GM19468 (cell line): ENCODE results near the gene RAB36.

Experiments used
- ATAC-seq: cut with Tn5 transposase; IDR thresholded peaks from one replicate; pipeline ENCODE4 v1.9.1; 2021; ENCODE audit warnings: mild to moderate bottlenecking, moderate library complexity, moderate number of reproducible peaks; ENCODE audit not compliant: unreplicated experiment; ENCODE audit errors: extremely low read depth

The RAB36 gene

GRCh38 chr22:23178512-23179254 lies 33.4 kb downstream of the RAB36 start:
- ATAC-seq, result no peak

GRCh38 chr22:23179381-23180299 lies 34.4 kb downstream of the RAB36 start:
- ATAC-seq, result no peak

GRCh38 chr22:23180301-23180892 lies 35.1 kb downstream of the RAB36 start, which contains the start of gene BCR:
TSS of gene BCR (plus strand) at chr22:23180509. CDS start at chr22:23180961, 452 bp downstream.
- ATAC-seq, result no peak

DNA sequence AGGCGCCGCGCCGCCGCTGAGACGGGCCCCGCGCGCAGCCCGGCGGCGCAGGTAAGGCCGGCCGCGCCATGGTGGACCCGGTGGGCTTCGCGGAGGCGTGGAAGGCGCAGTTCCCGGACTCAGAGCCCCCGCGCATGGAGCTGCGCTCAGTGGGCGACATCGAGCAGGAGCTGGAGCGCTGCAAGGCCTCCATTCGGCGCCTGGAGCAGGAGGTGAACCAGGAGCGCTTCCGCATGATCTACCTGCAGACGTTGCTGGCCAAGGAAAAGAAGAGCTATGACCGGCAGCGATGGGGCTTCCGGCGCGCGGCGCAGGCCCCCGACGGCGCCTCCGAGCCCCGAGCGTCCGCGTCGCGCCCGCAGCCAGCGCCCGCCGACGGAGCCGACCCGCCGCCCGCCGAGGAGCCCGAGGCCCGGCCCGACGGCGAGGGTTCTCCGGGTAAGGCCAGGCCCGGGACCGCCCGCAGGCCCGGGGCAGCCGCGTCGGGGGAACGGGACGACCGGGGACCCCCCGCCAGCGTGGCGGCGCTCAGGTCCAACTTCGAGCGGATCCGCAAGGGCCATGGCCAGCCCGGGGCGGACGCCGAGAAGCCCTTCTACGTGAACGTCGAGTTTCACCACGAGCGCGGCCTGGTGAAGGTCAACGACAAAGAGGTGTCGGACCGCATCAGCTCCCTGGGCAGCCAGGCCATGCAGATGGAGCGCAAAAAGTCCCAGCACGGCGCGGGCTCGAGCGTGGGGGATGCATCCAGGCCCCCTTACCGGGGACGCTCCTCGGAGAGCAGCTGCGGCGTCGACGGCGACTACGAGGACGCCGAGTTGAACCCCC lies 35.8 kb downstream of the RAB36 start:
- no peak for ATAC-seq

DNA sequence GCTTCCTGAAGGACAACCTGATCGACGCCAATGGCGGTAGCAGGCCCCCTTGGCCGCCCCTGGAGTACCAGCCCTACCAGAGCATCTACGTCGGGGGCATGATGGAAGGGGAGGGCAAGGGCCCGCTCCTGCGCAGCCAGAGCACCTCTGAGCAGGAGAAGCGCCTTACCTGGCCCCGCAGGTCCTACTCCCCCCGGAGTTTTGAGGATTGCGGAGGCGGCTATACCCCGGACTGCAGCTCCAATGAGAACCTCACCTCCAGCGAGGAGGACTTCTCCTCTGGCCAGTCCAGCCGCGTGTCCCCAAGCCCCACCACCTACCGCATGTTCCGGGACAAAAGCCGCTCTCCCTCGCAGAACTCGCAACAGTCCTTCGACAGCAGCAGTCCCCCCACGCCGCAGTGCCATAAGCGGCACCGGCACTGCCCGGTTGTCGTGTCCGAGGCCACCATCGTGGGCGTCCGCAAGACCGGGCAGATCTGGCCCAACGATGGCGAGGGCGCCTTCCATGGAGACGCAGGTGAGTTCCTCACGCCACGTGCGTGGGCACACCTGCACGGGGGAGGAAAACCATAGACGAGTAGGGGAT lies 36.5 kb downstream of the RAB36 start:
- ATAC-seq, result no peak

DNA sequence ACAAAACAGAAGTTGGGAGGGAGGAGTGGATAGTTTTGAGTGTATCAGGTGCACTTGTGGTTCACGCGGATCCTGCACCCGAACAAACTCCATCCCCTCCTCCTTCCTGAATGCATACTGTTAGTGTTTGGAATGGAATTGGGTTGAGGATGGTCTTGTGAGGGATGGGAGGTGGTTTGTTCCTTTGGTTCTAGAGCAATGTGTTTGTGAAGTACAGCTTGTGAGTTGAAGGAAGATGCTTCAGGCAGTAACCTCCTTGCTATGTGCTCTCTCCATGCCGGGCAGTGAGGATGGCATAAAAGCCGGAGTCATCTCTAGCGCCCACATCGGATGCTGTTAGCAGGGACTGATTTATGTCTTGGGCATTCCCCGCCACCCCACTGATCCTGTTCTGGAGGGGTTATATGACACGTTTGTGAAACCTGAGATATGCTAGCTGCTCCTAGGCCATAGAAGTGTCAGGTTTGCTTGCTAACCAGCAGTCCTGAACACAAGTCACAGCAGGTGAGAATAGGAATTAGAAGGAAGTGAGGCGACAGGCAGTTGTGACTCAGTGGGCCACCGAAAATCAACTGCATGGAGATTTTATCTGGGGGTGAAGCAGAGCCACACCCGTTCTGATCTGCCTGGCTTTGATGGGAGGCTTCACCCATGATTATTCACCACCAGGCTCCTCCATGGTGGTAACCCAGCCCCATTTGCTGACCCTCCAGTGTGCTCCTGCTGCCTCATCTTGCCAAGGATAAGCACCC lies 37.2 kb downstream of the RAB36 start:
- no peak for ATAC-seq

- ATAC-seq, result no peak
Observed at GRCh38 chr22:23183061-23183698, 37.9 kb downstream of the RAB36 start.

- no peak for ATAC-seq
Observed at GRCh38 chr22:23184100-23184763, 39.0 kb downstream of the RAB36 start.

- no peak for ATAC-seq
Observed at GRCh38 chr22:23184764-23185113, 39.5 kb downstream of the RAB36 start.

DNA sequence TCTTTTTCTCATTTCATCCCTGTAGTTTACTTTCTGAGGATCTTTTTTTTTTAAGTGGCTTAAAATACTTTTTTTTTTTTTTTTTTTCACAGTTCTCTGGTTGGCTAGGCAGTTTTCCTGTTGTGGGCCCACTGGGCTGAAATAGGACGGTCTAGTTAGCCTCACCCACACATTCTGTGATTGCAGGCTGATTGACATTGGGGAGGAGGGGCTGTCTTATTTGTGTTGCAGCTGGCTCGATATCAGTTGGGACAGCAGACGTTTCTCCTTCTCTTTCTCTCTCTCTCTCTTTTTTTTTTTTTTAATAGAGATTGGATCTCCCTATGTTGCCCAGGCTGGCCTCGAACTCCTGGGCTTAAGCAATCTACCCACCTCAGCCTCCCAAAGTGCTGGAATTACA lies 41.9 kb downstream of the RAB36 start:
- no peak for ATAC-seq

- ATAC-seq, result no peak
Observed at GRCh38 chr22:23187871-23188700, 42.8 kb downstream of the RAB36 start.

DNA sequence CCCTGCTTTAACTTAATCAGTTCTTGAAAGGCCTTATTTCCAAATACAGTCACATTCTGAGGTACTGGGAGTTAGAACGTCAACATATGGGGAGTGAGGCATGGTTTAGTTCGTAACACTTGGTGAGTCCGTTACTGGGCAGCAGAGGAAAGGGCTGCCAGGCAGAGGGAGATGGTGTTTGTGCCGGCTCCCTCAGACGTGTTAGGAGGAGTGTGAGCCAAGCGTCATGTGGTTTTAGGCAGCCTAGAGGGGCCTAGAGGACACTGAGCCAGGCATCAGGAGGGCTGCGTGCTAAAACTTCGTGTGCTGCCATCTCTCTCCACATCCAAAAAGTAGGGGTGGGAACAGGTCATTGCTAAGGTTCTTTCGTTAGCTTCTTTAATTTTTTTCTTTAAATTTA lies 45.2 kb downstream of the RAB36 start:
- no peak for ATAC-seq

DNA sequence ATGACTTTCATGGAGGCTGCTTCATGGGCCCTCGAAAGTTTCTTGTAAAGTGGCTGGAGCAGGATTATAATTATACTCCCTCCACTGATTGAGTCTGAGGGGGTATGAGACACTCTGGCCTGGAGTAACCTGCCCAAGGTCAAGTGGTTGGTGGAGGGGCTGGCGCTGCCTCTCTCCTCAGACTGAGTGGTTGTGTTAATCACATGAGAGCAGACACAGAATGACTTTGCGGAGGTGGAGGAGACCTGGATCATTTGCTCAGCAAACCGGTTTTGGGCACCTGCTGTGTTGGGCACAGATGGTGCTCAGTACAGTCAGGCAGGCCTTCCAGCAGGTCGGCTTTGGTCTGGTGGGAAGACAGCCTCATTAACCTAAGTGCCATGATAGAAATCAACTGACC lies 46.9 kb downstream of the RAB36 start:
- ATAC-seq, result no peak

DNA sequence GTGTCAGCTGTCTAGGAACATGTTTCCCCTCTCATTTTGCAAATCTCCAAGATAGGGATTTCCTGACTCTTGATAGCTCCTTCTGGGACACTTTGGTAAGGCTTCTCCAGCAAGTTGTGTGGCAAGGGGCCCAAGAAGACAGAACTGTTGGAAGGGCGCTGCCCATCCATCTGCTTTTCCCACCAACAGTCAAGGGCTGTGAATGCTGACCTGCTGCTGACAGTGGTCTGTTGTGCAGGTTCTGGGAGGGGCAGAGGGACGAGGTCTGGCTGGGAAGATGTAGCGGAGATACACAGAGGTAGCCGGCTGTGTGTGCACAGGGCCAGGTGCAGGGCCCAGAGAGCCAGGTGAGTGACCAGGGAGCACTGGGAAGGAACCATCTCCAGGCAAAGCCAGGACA lies 47.3 kb downstream of the RAB36 start:
- ATAC-seq, result no peak

GRCh38 chr22:23193196-23193827 lies 48.0 kb downstream of the RAB36 start:
- ATAC-seq, result no peak

GRCh38 chr22:23193882-23194281 lies 48.6 kb downstream of the RAB36 start:
- ATAC-seq, result no peak

DNA sequence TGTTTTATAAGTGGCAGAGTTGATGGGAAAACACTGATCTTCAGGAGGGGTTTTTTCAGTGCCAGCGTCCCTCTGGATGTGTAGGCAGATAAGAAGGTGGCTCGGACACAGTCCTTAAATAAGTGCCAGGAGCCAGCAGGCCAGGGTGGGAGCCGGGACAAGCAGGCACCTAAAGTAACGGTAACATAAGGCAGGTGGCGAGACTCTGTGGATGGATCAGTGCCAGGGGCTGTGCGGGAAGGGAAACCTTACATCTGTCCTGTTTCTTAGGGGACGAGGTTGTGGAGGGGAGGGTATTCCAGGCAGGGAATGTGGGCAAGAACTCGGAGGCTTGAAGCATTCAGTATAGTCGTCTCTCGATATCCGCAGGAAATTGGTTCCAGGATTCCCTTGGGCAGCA lies 50.9 kb downstream of the RAB36 start:
- ATAC-seq, result no peak
